Activated CD8-positive, alpha-beta memory T cell treated with anti-CD3 and anti-CD28 coated beads, Interleukin-2, amount 50 U/mL, for 48 hours (primary cell): ENCODE measurements around the gene GTF3C4.
"Not testable (repeated sequence)": the region's sequence is repeated elsewhere in the genome, so short reads cannot be mapped to it uniquely, and the experiment has no call there.

Experiments
- DNase-seq: peaks from one replicate; pipeline ENCODE4 v3.0.0-alpha.2; 2020

GTF3C4 gene

DNA sequence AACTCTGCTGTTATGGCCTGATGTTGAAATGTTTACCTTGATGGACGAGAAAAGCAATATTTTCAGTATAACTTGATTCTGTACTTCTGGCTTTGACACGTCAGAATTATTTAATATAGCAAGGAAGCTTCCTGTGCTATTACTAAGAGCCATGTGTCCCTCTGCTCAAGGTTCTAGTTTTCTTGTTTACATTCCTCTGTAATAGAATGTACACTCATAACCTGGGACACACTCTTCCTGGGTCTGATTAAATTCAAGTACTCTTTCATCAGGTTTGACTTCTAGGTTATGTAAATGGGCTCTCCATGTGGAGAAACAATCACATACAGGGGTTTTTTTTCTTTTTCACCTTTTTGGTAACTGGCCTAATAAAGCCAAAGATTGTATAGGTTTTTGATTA, 33.1 kb downstream of the GTF3C4 start:
- no peak for DNase-seq

- DNase-seq: no peak
Observed at GRCh38 chr9:132708239-132708638, 38.0 kb downstream of the GTF3C4 start.

GRCh38 chr9:132708769-132709430, 38.6 kb downstream of the GTF3C4 start:
- no peak for DNase-seq

DNA sequence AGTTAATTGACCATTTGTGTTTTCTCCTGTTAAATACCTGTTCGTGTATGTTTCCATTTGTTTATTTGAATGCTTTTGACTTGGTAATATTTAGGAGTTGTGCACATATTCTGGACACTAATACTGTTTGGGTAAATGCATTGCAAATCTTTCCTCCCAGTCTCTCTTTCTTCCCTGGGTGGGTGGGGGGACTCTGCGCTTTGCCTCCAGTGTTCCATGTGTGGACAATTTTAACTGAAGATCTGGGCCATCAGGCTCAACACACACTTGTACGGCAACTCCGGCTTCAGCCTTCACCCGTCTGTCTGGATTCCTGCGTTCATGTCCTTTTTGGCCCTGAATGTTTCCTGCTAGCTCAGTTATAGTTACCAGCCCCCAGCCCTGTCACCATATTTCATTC, 40.1 kb downstream of the GTF3C4 start:
- DNase-seq: no peak

- not testable (repeated sequence) for DNase-seq
Observed at GRCh38 chr9:132711152-132711551, 40.9 kb downstream of the GTF3C4 start.

- DNase-seq: no peak
Observed at GRCh38 chr9:132711846-132712245, 41.6 kb downstream of the GTF3C4 start.

DNA sequence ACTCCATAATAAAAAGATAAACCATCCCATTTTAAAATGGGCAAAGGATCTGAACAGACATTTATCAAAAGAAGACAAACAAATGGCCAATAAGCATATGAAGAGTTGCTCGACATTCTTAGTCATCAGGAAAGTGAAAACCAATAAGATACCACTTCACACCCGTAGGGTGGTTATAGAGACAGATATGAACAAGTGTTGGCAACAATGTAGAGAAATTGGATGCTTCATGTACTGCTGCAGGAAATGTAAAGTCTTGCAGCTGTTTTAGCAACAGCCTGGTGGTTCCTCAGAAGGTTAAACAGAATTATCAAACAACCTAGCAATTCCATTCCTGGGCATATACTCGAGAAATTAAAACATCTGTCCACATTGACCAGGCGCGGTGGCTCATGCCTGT, 42.5 kb downstream of the GTF3C4 start:
- DNase-seq: no peak

GRCh38 chr9:132716007-132716406, 45.7 kb downstream of the GTF3C4 start:
- peak; percentile 29 for DNase-seq

DNA sequence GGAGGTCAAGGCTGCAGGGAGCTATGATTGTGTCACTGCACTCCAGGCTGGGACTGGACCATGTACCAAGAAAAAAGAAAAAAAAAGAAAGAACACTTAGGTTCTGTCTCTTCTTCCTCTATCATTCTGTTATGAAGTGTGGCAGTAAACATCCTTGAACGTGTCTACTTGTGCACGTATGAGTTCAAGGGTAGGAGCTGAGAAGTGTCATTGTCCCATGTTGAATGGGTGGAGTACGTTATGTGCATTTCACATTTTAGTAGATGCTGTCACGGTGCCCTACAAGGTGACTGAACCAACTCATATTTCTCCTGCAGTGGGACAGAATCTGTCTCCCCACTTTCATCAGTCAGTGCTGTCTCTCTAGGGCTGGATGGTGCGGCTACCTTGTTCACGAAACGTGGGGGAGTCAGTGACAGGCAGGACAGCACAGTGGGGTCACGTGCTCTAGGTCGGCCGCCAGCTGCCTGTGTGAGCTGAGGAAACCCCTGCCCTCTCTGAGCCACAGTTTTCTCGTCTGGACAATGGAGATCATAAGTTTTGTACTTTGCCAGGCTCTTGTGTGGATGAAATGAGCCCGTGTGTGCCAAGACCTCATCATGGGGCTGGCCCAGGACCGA, 47.2 kb downstream of the GTF3C4 start:
- DNase-seq: peak; percentile 37

- not testable (repeated sequence) for DNase-seq
Observed at GRCh38 chr9:132718381-132718928, 48.2 kb downstream of the GTF3C4 start.

- DNase-seq: no peak
Observed at GRCh38 chr9:132721661-132722060, 51.4 kb downstream of the GTF3C4 start.

DNA sequence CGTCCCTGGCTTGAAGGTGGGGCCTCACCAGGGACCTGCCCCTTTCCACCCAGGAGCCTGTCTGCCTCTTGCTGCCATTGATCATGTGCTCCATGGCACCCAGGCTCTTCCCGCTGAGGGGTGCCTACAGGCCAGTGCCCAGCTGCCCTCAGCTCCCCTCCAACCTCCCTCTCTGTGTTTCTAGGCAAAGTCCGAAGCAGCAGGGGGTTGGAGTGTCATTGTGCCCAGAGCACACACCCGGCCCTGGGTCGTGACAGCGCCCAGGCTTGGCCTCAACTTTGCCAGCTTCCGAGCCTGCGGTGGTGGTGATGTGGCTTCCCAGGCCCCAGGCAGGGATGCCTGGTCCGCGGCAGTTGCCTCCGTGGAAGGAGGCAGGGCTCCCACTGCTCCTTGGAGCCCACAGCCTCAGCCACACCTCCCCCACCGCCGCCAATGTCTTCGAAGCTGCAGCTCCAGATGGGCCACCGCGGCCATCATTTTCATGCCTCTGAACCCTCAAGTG, 52.4 kb downstream of the GTF3C4 start:
- DNase-seq: no peak

- no peak for DNase-seq
Observed at GRCh38 chr9:132723809-132724208, 53.5 kb downstream of the GTF3C4 start.

- DNase-seq: no peak
Observed at GRCh38 chr9:132725306-132725705, 55.0 kb downstream of the GTF3C4 start.

DNA sequence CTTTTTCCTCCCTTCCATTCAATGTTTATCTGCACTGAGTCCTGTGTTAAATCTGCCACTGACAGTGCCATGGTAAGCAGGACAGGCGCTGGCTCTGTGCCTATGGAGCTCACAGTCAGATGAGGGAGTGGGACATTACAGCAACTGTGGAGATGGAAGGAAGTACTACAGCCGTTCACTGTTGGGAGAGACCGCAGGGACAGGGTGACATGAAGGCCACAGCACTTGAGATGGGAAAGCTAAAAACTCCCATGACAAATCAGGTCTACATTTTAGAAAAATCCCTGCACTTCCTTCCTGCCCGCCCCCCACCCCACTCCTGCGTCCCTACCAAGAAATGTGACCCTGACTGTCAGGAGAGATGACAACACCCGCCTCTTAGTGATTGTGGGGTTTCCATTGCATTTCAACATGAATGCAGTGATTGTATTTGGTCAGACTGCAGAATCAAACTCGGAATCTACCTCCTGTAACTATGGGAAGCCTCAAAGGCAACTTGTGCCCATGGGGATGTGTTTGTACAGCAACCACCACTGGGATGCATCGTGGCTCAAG, 56.4 kb downstream of the GTF3C4 start:
- no peak for DNase-seq

GRCh38 chr9:132728071-132728470, 57.8 kb downstream of the GTF3C4 start:
- DNase-seq: no peak

DNA sequence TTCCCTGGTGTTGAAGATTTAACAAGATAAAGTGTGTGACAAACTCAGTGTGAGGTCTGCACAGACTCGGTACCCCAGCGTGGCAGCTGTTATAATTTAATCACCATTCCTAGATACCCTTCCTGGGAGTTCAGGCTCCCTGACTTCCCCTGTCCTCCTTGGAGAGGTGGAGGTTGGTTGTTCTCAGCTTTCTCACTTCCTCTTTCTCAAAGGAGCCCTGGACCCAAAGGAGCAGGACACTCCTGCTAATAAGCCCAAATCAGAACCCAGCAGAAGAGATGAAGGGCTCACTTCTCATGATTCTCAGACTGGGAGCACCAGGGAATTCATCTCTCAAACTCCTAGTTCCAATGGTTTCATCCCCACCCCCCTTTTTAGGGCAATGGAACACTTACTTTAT, 58.2 kb downstream of the GTF3C4 start:
- DNase-seq: no peak

DNA sequence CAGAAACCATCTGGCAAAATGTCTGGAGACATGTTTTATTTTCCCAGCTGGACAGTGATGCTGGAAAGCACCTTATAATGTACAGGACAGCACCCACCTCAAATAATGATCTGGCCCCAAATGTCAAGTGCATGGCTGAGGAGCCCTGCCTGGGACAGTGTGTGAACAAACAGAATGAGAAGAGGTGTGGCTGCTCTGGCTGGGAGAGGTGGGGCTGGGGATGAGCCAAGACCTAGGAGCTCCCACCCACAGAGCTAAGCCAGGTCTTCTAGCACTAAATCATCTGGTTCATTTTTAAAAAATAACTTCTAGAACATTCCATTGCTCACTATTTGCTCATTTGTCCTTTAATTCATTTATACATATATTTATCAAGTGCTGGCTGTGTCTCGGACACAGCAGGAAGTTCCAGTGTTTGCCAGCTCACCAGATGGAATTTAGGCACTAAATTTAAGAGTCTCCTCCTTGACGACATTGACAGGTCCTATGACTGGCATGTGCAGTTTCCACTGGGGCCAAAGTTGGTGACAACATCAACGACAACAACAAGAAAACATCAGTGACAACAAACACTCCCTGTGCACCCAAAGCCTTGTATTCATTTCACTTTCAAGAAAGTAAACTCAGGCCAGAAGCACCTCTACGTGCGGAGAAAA, 59.1 kb downstream of the GTF3C4 start:
- no peak for DNase-seq

DNA sequence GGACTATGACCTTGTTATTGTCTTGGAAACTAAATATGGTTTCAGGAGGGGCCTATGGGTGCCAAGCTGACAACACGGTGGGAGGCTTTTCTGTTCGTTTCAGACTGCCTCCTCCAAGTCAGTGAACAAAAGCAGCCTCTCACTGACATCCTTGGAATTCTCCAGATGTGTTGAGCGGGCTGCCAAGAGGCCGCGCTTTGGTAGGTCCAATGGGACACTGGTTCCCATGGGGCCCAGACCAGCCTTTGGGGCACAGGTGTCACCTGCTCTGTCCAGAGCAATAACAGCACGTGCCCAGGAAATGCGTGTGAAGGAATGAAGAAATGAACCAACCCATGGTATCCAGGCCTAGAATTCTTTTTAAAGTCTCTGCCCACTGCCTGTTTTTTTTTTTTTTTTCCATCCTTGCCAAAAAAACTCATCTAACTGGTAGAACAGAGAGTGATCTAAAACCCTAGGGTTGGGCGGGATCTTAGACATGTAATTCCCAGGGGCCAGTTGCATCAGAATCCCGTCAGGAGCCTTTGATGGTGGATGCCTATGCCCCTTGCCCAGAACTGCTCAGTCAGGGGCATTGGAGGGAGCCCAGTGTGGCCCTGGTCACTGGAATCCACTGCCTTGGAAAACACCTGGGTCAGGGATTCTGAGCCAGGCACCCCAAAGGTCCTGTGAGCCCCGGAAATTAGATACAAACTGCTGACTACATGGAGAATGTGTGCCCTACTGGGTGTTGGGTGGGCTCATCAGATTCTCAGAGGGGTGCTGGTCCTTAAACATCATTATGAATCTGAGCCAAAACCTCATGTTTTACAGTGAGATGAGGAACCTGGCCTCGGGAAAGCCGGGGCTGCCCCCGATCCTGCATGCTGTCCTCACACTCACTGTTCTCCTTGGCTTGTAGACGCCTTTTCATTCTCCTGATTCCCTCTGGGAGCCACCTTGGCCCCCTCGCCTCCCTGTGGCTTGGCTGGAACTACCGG, 60.1 kb downstream of the GTF3C4 start:
- no peak for DNase-seq

DNA sequence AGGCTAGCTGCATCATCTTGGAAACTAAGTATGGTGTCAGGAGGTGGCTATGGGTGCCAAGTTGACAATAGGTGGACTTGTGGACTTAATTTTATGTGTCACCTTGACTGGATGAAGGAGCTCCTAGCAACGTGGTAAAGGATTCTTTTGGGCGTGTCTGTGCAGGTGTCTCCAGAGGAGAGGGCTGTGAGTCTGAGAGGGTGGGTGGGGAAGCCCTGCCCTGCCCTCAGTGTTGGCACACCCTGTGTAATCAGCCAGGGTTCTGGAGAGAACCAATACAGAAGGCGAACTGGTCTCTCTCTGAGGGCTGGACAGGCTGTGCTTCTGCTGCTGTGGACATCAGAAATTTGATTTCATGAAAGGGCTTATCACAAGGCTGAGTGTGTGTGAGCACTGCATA, 61.0 kb downstream of the GTF3C4 start:
- no peak for DNase-seq

- DNase-seq: no peak
Observed at GRCh38 chr9:132732326-132733259, 62.3 kb downstream of the GTF3C4 start.
